ENCODE results near the gene KIF18A.
"Not testable (repeated sequence)": the region's sequence is repeated elsewhere in the genome, so short reads cannot be mapped to it uniquely, and the experiment has no call there.

The KIF18A gene

GRCh38 chr11:28107750-28108618, at the start of gene KIF18A, which contains the start of gene METTL15:
Gene KIF18A, minus strand, starts transcription at chr11:28108156. Its CDS starts 10,209 bp downstream, at chr11:28097947.
Gene METTL15, plus strand, starts transcription at chr11:28108388. Its CDS starts 4,947 bp downstream, at chr11:28113335.
- peak; percentile 94 for DNase-seq (ENCODE audit: low read depth)

- DNase-seq (ENCODE audit: low read depth), result no peak
Measured at GRCh38 chr11:28153586-28153985, 45.6 kb upstream of the KIF18A start.

GRCh38 chr11:28152743-28153142, 44.8 kb upstream of the KIF18A start:
- DNase-seq (ENCODE audit: low read depth), result no peak

- DNase-seq (ENCODE audit: low read depth), result no peak
Measured at GRCh38 chr11:28146123-28146751, 38.3 kb upstream of the KIF18A start.

GRCh38 chr11:28144808-28145207, 36.9 kb upstream of the KIF18A start:
- DNase-seq (ENCODE audit: low read depth), result no peak

- DNase-seq (ENCODE audit: low read depth), result no peak
Measured at GRCh38 chr11:28142724-28143123, 34.8 kb upstream of the KIF18A start.

- DNase-seq (ENCODE audit: low read depth), result no peak
Measured at GRCh38 chr11:28140689-28141455, 32.9 kb upstream of the KIF18A start.

GRCh38 chr11:28139841-28140415, 32.0 kb upstream of the KIF18A start:
- DNase-seq (ENCODE audit: low read depth), result no peak

- no peak for DNase-seq (ENCODE audit: low read depth)
Measured at GRCh38 chr11:28137832-28138231, 29.9 kb upstream of the KIF18A start.

GRCh38 chr11:28137366-28137765, 29.4 kb upstream of the KIF18A start:
- DNase-seq (ENCODE audit: low read depth), result no peak

GRCh38 chr11:28136157-28136556, 28.2 kb upstream of the KIF18A start:
- DNase-seq (ENCODE audit: low read depth), result not testable (repeated sequence)

GRCh38 chr11:28133146-28133545, 25.2 kb upstream of the KIF18A start:
- no peak for DNase-seq (ENCODE audit: low read depth)

- DNase-seq (ENCODE audit: low read depth), result no peak
Measured at GRCh38 chr11:28132548-28132947, 24.6 kb upstream of the KIF18A start.

- DNase-seq (ENCODE audit: low read depth), result no peak
Measured at GRCh38 chr11:28123151-28123581, 15.2 kb upstream of the KIF18A start.

GRCh38 chr11:28117712-28118111, 9.8 kb upstream of the KIF18A start:
- no peak for DNase-seq (ENCODE audit: low read depth)

- no peak for DNase-seq (ENCODE audit: low read depth)
Measured at GRCh38 chr11:28114731-28115130, 6.8 kb upstream of the KIF18A start.

GRCh38 chr11:28114116-28114515, 6.2 kb upstream of the KIF18A start:
- no peak for DNase-seq (ENCODE audit: low read depth)

- no peak for DNase-seq (ENCODE audit: low read depth)
Measured at GRCh38 chr11:28110821-28111200, 2.9 kb upstream of the KIF18A start.

- DNase-seq (ENCODE audit: low read depth), result peak; percentile 34
Measured at GRCh38 chr11:28110108-28110820, 2.3 kb upstream of the KIF18A start.

- no peak for DNase-seq (ENCODE audit: low read depth)
Measured at GRCh38 chr11:28108958-28109357, 1.0 kb upstream of the KIF18A start.

GRCh38 chr11:28107191-28107749, 686 bp downstream of the KIF18A start:
- no peak for DNase-seq (ENCODE audit: low read depth)
